ENCODE data around the gene TSEN54. TPM values are rescaled to one million over a fixed set of nuclear protein-coding genes. Genes with fewer than 3 reads are reported as not detected.

Gene TSEN54
- total RNA-seq, 1 experiment from 2014 or later = 44.5 TPM

GRCh38 chr17:75550139-75550465, 33.8 kb downstream of the TSEN54 start:
- peak overlapping the region; percentile 39 to 95 (median 65); a peak in 3 of 7 replicates for H3K27ac Mint-ChIP-seq
- peaks cover 4% of the 10 kb centered on the region; the same call in 1 of the 2 replicates for H3K4me1 ChIP-seq (ENCODE audit: insufficient read depth, low read length)

More at GRCh38 chr17:75550139-75550465, 33.8 kb downstream of the TSEN54 start:
- Histone ChIP-seq H3K18ac (ENCODE audit: insufficient read length, low read depth, low read length) (no peak overlapping the region), H2BK5ac (ENCODE audit: insufficient read length, low read length) (no peak overlapping the region), H3K56ac (ENCODE audit: insufficient read length, low read depth, low read length) (no peak overlapping the region), H3T11ph (ENCODE audit: low read length) (no peak overlapping the region), H3K23ac (ENCODE audit: insufficient read length, low read depth, low read length) (no peak overlapping the region), H3K27me3 (ENCODE audit: insufficient read depth, low read length) (no peaks in the 10 kb centered on the region), H2BK120ac (ENCODE audit: low read depth, low read length, poor library complexity, severe bottlenecking) (no peak overlapping the region), H2BK15ac (ENCODE audit: low read depth, low read length) (no peak overlapping the region), H3K79me2 (ENCODE audit: insufficient read depth, low read length) (no peaks in the 10 kb centered on the region), H3K27ac (ENCODE audit: insufficient read length, low read depth, low read length) (no peak overlapping the region), H3K79me1 (ENCODE audit: insufficient read depth, low read depth, low read length, poor library complexity, severe bottlenecking) (no peaks in the 10 kb centered on the region), H2AK5ac (ENCODE audit: insufficient read length, low read length) (no peak overlapping the region), H3K9me3 (ENCODE audit: control insufficient read depth, low read depth, low read length) (no peaks in the 10 kb centered on the region), H2BK20ac (ENCODE audit: low read depth, low read length, poor library complexity, severe bottlenecking) (no peak overlapping the region), H2BK12ac (ENCODE audit: insufficient read length, low read depth, low read length) (no peak overlapping the region), H3K9ac (ENCODE audit: extremely low read depth, insufficient read length, low read length) (no peak overlapping the region), H2AFZ (ENCODE audit: low read length) (no peak overlapping the region), H3K23me2 (ENCODE audit: insufficient read length, low read depth, low read length, poor library complexity, severe bottlenecking) (peaks cover 5% of the 10 kb centered on the region), H4K91ac (ENCODE audit: insufficient read length, low read depth, low read length) (no peak overlapping the region), H3K14ac (ENCODE audit: insufficient read depth, low read length) (no peak overlapping the region), H3K4ac (ENCODE audit: low read depth, low read length) (no peak overlapping the region), H3K4me2 (ENCODE audit: insufficient read depth, insufficient read length, low read length) (peak overlapping the region; percentile 60), H4K5ac (ENCODE audit: insufficient read length, low read depth, low read length) (no peak overlapping the region), H4K20me1 (ENCODE audit: control insufficient read depth, insufficient read depth, insufficient read length) (no peaks in the 10 kb centered on the region), H4K8ac (replicated peaks; ENCODE audit: insufficient read length, low read depth, low read length) (no peak overlapping the region)
- no CpG with 5 or more reads among the region's 4 CpGs for WGBS (ENCODE audit: extremely low coverage, insufficient read length, low lambda C conversion rate)
- H3K27me3 Mint-ChIP-seq (ENCODE audit: low read depth) = no peaks in the 10 kb centered on the region
- no peak for TF ChIP-seq CTCF (conservative IDR thresholded peaks at IDR 0.05)
- H3K4me1 Mint-ChIP-seq = peaks cover 16 to 40% of the 10 kb centered on the region in 2 experiments
- H3K4me3 Mint-ChIP-seq = peak overlapping the region; percentile 51 to 75; a peak in 3 of 5 replicates
- H3K36me3 Mint-ChIP-seq (ENCODE audit: insufficient read depth in 1 of 3, low read depth in 3 of 3) = peaks cover 1 to 20% (median 4%) of the 10 kb centered on the region in 3 experiments; a peak in 3 of 7 replicates
- no peaks in the 10 kb centered on the region for H3K9me3 Mint-ChIP-seq
- no peak for DNase-seq

Measured in H9 (cell line).